OCI-LY7 (cell line): ENCODE measurements around the gene ZNF652.

Experiments
- EZH2phosphoT487 ChIP-seq: fragments of 200-600 bp; sonication (generic); IDR thresholded peaks from 2 replicates; pipeline ENCODE4 v1.6.1; 2018; ENCODE audit warnings: low read depth, borderline replicate concordance, mild to moderate bottlenecking, mixed run types, antibody characterized with exemption, low read length, moderate library complexity, mixed read lengths
- TF ChIP-seq, protein P1 (sequence below): fragments of 200-600 bp; sonication (generic); conservative IDR thresholded peaks from 2 replicates; pipeline ENCODE4 v1.5.1; 2014; ENCODE audit warnings: mild to moderate bottlenecking, antibody characterized with exemption, low read length, moderate library complexity, mixed read lengths

GRCh38 chr17:49344914-49345313 is 17.1 kb downstream of the ZNF652 start:
- TF ChIP-seq, protein P1, sequence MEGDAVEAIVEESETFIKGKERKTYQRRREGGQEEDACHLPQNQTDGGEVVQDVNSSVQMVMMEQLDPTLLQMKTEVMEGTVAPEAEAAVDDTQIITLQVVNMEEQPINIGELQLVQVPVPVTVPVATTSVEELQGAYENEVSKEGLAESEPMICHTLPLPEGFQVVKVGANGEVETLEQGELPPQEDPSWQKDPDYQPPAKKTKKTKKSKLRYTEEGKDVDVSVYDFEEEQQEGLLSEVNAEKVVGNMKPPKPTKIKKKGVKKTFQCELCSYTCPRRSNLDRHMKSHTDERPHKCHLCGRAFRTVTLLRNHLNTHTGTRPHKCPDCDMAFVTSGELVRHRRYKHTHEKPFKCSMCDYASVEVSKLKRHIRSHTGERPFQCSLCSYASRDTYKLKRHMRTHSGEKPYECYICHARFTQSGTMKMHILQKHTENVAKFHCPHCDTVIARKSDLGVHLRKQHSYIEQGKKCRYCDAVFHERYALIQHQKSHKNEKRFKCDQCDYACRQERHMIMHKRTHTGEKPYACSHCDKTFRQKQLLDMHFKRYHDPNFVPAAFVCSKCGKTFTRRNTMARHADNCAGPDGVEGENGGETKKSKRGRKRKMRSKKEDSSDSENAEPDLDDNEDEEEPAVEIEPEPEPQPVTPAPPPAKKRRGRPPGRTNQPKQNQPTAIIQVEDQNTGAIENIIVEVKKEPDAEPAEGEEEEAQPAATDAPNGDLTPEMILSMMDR: no peak
- TF ChIP-seq EZH2phosphoT487: no peak
